ENCODE results near the gene GSK3B. TPM values are rescaled to one million over a fixed set of nuclear protein-coding genes. Genes with fewer than 3 reads are reported as not detected.
A peak's percentile ranks its signal among the peaks of the same experiment; 100 is the strongest.
"Not testable (repeated sequence)": the region's sequence is repeated elsewhere in the genome, so short reads cannot be mapped to it uniquely, and the experiment has no call there.

GSK3B gene
- total RNA-seq, 4 donors from 2014 or later, result 35.0 to 53.2 (median 44.0) TPM

DNA sequence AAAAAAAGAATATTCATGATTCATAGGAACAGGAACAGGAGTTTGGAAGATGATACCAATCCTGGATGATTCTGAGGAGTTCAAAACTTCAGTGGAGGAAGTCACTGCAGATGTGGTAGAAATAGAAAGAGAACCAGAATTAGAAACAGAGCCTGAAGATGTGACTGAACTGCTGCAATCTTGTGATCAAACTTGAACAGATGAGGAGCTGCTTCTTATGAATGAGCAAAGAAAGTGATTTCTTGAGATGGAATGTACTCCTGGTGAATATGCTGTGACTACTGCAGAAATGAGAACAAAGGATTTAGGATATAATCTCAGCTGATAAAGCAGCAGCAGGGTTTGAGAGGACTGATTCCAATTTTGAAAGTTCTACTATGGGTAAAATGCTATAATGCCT, 72.7 kb downstream of the GSK3B start:
- intact Hi-C loops (cut with DNase I), result no loop called here
- no peaks in the 10 kb centered on the region for H3K9me3 ChIP-seq
- no peak for DNase-seq
- no peak for TF ChIP-seq POLR2A (IDR thresholded peaks at IDR 0.05)
- TF ChIP-seq, protein P1, sequence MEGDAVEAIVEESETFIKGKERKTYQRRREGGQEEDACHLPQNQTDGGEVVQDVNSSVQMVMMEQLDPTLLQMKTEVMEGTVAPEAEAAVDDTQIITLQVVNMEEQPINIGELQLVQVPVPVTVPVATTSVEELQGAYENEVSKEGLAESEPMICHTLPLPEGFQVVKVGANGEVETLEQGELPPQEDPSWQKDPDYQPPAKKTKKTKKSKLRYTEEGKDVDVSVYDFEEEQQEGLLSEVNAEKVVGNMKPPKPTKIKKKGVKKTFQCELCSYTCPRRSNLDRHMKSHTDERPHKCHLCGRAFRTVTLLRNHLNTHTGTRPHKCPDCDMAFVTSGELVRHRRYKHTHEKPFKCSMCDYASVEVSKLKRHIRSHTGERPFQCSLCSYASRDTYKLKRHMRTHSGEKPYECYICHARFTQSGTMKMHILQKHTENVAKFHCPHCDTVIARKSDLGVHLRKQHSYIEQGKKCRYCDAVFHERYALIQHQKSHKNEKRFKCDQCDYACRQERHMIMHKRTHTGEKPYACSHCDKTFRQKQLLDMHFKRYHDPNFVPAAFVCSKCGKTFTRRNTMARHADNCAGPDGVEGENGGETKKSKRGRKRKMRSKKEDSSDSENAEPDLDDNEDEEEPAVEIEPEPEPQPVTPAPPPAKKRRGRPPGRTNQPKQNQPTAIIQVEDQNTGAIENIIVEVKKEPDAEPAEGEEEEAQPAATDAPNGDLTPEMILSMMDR (IDR thresholded peaks at IDR 0.05), result no peak
- no peaks in the 10 kb centered on the region for H3K36me3 ChIP-seq
- no peaks in the 10 kb centered on the region for H3K27me3 ChIP-seq
- H3K4me1 ChIP-seq, result peaks cover 22 to 36% of the 10 kb centered on the region in 2 donors
- H3K4me3 ChIP-seq (replicated peaks in 1 of 3), result no peak overlapping the region
- no peak overlapping the region for H3K27ac ChIP-seq

DNA sequence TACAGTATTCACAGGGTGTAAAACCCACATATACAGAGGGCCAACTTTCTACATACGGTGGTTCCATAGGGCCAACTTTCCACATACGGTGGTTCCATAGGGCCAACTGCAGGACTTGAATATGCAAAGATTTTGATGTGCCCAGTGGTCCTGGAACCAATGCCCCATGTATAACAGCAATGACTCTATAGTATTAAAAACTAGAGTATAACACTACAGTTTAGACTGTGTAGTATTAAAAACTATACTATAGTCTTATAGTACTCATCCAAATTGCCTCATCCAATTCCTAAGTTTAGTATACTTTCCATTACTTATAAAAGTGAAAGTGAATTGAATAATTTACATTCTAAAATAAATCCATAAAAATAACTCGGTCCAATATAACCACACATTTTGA, 75.9 kb downstream of the GSK3B start:
- H3K9me3 ChIP-seq, result no peaks in the 10 kb centered on the region
- no peak overlapping the region for H3K27ac ChIP-seq
- 93 to 94% methylated on average over 3 of the region's 3 CpGs for WGBS, 2 donors
- DNase-seq, result no peak
- no peaks in the 10 kb centered on the region for H3K27me3 ChIP-seq
- no peak for TF ChIP-seq POLR2A (IDR thresholded peaks at IDR 0.05)
- TF ChIP-seq, protein P1 (IDR thresholded peaks at IDR 0.05), result no peak
- peaks cover 24 to 49% of the 10 kb centered on the region in 2 donors for H3K4me1 ChIP-seq
- intact Hi-C loops (cut with DNase I), result no loop called here
- no peaks in the 10 kb centered on the region for H3K36me3 ChIP-seq
- no peak overlapping the region for H3K4me3 ChIP-seq (replicated peaks in 1 of 3)

DNA sequence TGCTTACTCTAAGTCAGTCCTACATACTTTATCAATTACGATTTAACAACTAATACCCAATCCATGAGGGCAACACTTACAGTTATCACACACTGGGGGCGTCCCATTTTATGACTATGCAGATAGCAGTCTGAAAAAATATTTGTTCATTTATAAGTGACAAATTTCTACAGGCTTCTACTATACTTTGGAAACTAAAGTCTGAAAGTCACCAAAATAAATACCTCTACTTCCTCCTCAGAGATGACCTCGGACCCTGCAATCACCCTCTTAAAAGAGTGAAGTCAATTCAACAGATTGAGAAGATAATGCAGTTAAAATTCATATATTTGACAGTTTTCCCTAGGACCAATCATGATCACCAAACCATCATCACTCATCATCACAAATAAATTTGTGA, 76.6 kb downstream of the GSK3B start:
- intact Hi-C loops (cut with DNase I), result no loop called here
- Histone ChIP-seq H3K27ac (no peak overlapping the region), H3K27me3 (no peaks in the 10 kb centered on the region), H3K4me3 (replicated peaks in 1 of 3) (no peak overlapping the region), H3K4me1 (peaks cover 29 to 56% of the 10 kb centered on the region in 2 donors), H3K9me3 (no peaks in the 10 kb centered on the region), H3K36me3 (no peaks in the 10 kb centered on the region)
- DNase-seq, result no peak
- TF ChIP-seq, protein P1 (IDR thresholded peaks at IDR 0.05), result no peak
- TF ChIP-seq POLR2A (IDR thresholded peaks at IDR 0.05), result no peak
- 87 to 91% methylated on average over 3 of the region's 3 CpGs for WGBS, 2 donors

DNA sequence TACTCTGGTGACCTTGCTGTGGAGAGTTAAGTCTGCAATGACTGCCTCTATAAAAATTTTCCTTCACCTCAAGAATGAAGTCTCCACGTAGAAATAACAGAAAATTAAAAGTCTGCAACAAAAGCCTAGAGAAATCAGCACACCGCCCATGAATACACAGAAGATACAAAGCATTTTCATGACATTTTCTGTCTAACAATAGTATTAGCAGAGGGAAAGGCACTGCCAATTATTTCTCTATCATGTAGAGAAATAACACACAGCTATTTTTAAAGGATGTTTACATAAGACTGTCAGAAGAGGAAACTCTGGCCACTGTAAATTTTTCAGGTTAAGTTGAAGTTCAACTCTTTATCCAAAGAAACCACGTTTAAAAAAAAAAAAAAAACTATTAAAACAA, 80.8 kb downstream of the GSK3B start:
- no peak for DNase-seq
- Histone ChIP-seq H3K27ac (peak overlapping the region in 1 of 3 donors; percentile 31), H3K27me3 (no peaks in the 10 kb centered on the region), H3K9me3 (no peaks in the 10 kb centered on the region), H3K36me3 (no peaks in the 10 kb centered on the region), H3K4me1 (peaks cover 22 to 53% of the 10 kb centered on the region in 2 donors), H3K4me3 (replicated peaks in 1 of 3) (no peak overlapping the region)
- TF ChIP-seq, protein P1 (IDR thresholded peaks at IDR 0.05), result no peak
- TF ChIP-seq POLR2A (IDR thresholded peaks at IDR 0.05), result no peak
- WGBS, 2 donors, result 14 to 17% methylated on average over 3 of the region's 3 CpGs
- intact Hi-C loops (cut with DNase I), result no loop called here

DNA sequence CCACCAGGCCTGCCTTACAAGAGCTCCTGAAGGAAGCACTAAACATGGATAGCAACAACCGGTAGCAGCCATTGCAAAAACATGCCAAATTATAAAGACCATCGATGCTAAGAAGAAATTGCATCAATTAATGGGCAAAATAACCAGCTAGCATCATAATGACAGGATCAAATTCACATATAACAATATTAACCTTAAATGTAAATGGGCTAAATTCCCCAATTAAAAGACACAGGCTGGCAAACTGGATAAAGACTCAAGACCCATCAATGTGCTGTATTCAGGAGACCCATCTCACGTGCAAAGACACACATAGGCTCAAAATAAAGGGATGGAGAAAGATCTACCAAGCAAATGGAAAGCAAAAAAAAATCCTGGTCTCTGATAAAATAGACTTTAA, 88.5 kb downstream of the GSK3B start:
- H3K36me3 ChIP-seq; DNase-seq; H3K4me3 ChIP-seq (replicated peaks in 1 of 3); intact Hi-C loops (cut with DNase I); H3K27me3 ChIP-seq; H3K27ac ChIP-seq; H3K4me1 ChIP-seq; H3K9me3 ChIP-seq: not testable (repeated sequence)
- 96 to 99% methylated on average over 3 of the region's 3 CpGs for WGBS, 2 donors

DNA sequence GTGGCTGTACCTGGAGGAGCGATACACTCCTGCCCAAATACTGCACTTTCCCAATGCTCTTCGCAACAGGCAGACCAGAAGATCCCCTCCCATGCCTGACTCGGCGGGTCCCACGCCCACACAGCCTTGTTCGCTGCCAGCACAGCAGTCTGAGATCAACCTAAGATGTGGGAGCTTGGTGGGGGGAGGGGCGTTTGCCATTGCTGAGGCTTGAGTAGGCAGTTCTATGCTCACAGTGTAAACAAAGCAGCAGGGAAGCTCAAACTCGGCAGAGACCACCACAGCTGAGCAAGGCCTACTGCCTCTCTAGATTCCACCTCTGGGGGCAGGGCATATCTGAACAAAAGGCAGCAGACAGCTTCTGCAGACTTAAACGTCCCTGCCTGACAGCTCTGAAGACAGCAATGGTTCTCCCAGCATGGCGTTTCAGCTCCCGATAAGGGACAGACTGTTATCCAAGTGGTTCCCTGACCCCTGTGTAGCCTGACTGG, 90.2 kb downstream of the GSK3B start:
- intact Hi-C loops (cut with DNase I); H3K27me3 ChIP-seq; H3K4me3 ChIP-seq (replicated peaks in 1 of 3); H3K36me3 ChIP-seq; H3K4me1 ChIP-seq; H3K9me3 ChIP-seq; H3K27ac ChIP-seq: not testable (repeated sequence)
- DNase-seq, result peak; percentile 2 to 15
- WGBS, 2 donors, result 63 to 72% methylated on average over 10 to 11 of the region's 11 CpGs

Data from thyroid gland (tissue), 4 donors.